Astrocyte (in vitro differentiated cells and primary cell): Measurements from ENCODE around the gene TMEM179.

ENCODE experiments used
- EZH2 ChIP-seq: IDR thresholded peaks from 2 replicates; pipeline ENCODE4 v1.6.1; 2012; ENCODE audit warnings: mild to moderate bottlenecking, low read length, inconsistent platforms; ENCODE audit not compliant: insufficient read depth
- TF ChIP-seq, protein P1 (sequence below): IDR thresholded peaks from 2 replicates; pipeline ENCODE4 v1.5.1; 2011; ENCODE audit warnings: low read depth, mild to moderate bottlenecking, inconsistent platforms, low read length, moderate library complexity; ENCODE audit not compliant: insufficient read depth

DNA sequence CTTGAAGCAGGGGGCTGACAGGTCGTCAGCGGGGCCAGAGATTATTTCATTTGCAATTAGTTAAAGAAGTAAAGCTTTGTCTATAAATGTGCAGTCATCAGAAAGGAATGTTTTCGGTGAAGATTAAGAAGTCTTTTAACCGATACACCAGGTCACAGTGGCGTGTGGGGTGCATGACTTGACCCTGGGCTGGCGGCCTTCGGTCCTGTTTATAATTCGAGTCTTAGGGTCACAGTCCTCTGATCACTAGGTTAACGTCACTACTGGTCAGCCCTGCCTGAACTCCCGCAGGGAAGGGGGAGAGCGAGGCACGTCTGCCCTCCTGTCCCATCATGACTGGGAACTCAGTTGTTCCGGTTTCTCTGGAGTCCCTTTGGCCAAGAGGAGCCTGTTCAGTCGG, 30.0 kb downstream of the TMEM179 start:
- TF ChIP-seq EZH2 = no peak
- TF ChIP-seq, protein P1, sequence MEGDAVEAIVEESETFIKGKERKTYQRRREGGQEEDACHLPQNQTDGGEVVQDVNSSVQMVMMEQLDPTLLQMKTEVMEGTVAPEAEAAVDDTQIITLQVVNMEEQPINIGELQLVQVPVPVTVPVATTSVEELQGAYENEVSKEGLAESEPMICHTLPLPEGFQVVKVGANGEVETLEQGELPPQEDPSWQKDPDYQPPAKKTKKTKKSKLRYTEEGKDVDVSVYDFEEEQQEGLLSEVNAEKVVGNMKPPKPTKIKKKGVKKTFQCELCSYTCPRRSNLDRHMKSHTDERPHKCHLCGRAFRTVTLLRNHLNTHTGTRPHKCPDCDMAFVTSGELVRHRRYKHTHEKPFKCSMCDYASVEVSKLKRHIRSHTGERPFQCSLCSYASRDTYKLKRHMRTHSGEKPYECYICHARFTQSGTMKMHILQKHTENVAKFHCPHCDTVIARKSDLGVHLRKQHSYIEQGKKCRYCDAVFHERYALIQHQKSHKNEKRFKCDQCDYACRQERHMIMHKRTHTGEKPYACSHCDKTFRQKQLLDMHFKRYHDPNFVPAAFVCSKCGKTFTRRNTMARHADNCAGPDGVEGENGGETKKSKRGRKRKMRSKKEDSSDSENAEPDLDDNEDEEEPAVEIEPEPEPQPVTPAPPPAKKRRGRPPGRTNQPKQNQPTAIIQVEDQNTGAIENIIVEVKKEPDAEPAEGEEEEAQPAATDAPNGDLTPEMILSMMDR = no peak
